C4-2B (cell line): Measurements from ENCODE around the gene GOLM1.

Experiments used
- H3K27ac ChIP-seq: fragments of 450-650 bp; 2 replicates; pipeline ENCODE4 v1.5.1; 2017
- CTCF ChIP-seq: fragments of 450-650 bp; conservative IDR thresholded peaks from 2 replicates; pipeline ENCODE4 v1.5.1; 2017; ENCODE audit warnings: mild to moderate bottlenecking
- ZFX ChIP-seq: fragments of 450-650 bp; IDR thresholded peaks from 2 replicates; pipeline ENCODE4 v1.6.1; 2017

Gene GOLM1

DNA sequence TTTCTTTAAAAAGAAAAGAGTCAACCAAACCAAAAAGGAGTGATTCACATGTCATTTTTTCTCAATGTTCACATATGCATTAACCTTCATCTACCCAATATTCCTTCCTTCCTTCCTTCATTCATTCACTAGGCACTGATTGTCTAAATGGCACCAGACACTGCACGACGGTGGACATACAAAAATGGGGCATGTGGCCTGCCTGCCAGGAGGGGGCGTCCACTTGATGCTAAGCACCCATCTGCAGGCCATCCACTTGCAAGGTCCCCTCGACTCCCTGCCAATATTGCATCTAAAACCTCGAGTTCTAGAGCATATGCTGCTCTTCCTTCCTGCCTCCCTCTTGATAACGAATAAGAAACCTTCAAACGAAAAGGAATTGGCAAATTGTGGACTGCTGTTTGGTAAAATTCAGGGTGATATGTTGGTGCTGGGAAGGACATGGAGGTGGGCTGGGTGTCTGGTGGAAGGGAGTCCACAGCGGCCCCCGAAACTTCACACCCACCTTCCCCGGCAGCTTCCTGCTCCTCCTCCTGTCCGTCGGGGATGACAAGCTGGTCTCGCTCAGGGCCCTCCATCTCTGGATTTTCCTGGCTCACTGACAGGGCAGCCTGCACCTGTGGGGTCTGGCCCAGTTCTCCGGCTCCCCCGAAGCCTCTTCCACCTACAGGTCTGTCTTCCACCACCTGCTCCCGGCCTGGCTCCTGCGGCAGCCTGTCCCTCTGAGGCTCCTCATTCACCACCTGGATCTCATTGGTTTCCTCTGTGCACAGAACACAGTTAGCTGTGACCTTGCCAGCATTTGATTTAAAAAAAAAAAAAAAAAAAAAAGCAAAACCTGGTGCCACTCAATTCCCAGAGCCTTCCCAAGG lies 64.3 kb downstream of the GOLM1 start:
- TF ChIP-seq CTCF (peak; percentile 83), ZFX (no peak)
- H3K27ac ChIP-seq: no peak overlapping the region

GRCh38 chr9:86027767-86028166 lies 71.6 kb downstream of the GOLM1 start:
- no peak overlapping the region for H3K27ac ChIP-seq
- TF ChIP-seq ZFX (no peak), CTCF (no peak)

- TF ChIP-seq CTCF: no peak
- no peak for TF ChIP-seq ZFX
- H3K27ac ChIP-seq: no peak overlapping the region
These were observed 76.6 kb downstream of the GOLM1 start for GRCh38 chr9:86022687-86023266.

DNA sequence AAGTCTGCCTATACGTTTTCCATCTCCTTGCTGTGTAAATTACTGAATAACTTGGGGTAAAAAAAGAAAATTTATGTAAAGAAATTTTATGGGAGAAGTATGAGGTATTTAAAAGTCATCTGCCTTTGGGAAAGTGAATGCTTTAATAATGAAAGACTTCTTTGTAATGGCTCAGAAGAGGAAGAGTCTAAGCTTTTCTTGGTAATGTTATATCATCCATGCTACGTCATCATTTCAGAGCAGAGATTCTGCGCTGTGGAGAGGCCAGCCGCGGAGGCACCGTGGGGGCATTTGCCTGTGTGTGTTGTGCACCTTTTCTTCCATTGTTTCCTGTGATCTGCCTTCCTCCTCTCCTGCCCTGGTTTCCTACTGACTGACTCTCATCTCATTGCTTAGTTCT lies 78.2 kb downstream of the GOLM1 start:
- TF ChIP-seq ZFX: no peak
- TF ChIP-seq CTCF: no peak

DNA sequence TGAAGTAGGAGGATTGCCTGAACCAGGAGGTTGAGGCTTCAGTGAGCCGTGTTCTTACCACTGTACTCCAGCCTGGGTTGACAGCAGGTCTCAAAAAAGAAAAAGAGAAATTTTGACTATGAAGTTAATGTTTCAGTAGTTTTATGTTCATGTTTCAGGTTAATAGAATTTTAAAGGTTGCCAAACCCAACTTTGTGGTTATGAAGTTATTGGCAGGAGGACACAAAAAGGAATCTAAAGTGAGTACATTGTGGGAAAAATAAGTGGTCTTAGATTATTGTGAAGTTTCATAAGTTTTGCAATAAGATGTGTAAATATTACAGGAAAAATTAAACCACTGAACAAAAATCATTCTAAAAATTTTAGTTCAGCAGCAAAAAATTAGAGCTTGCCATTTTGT lies 78.6 kb downstream of the GOLM1 start:
- no peak overlapping the region for H3K27ac ChIP-seq
- no peak for TF ChIP-seq CTCF
- no peak for TF ChIP-seq ZFX

More for the DNA sequence above, 78.2 kb downstream of the GOLM1 start:
- H3K27ac ChIP-seq: no peak overlapping the region

DNA sequence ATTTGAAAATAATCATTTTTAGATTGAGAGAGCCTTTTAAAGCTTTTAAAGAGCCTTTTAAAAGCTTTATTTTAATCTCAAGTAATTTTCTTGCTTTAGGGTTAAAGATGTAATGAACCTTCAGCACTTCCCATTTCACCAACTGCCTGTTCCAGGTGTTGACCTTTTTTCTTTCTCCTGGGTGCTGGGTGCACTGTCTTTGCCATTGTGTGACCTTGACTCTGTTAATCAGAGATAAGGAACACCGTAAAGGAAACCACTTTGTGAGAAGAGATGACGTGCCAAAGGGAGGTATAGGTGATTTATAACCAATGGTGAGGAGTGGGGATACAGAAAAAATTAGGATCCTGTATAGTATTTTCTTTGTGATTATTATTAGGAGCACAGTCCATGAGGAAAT lies 90.2 kb downstream of the GOLM1 start:
- no peak overlapping the region for H3K27ac ChIP-seq
- TF ChIP-seq ZFX (no peak), CTCF (no peak)

GRCh38 chr9:86005253-86005775 lies 94.0 kb downstream of the GOLM1 start:
- TF ChIP-seq ZFX (no peak), CTCF (no peak)
- no peak overlapping the region for H3K27ac ChIP-seq
